Stomach (tissue), 9 donors: ENCODE measurements around the gene AUTS2. TPM values are rescaled to one million over a fixed set of nuclear protein-coding genes. Genes with fewer than 3 reads are reported as not detected.

Source experiments
- DNase-seq, 2 donors: peaks; one replicate each; pipeline versions ENCODE4 v3.0.0 to v3.0.0-alpha.2; 2013 to 2019
- H3K27ac ChIP-seq, 5 donors: fragments of 200-600 bp in 4 of 5; sonication (generic) in 4 of 5; one replicate each; pipeline ENCODE4 v1.5.1; 2013 to 2019; ENCODE audit warnings: mild to moderate bottlenecking in 1 of 5, moderate library complexity in 1 of 5
- H3K27me3 ChIP-seq, 3 donors: fragments of 200-600 bp; sonication (generic); one replicate each; pipeline ENCODE4 v1.5.1; 2017 to 2019; ENCODE audit warnings: mixed run types in 1 of 3
- H3K36me3 ChIP-seq, 4 donors: fragments of 200-600 bp; sonication (generic); 1 replicate in 3 of 4; 2 replicates in 1 of 4; pipeline ENCODE4 v1.5.1; 2016 to 2019
- H3K4me1 ChIP-seq, 4 donors: fragments of 200-600 bp; sonication (generic); one replicate each; pipeline ENCODE4 v1.5.1; 2016 to 2019
- H3K4me3 ChIP-seq, 4 donors: fragments of 200-600 bp; sonication (generic) in 3 of 4; one replicate each; pipeline ENCODE4 v1.5.1; 2016 to 2019; ENCODE audit warnings: mild to moderate bottlenecking in 1 of 4
- H3K9me3 ChIP-seq, 4 donors: fragments of 200-600 bp; sonication (generic); one replicate each; pipeline ENCODE4 v1.5.1; 2016 to 2019
- CTCF ChIP-seq, 7 experiments: fragments of 450-650 bp in 4 of 7; fragments of 200-600 bp in 3 of 7; sonication (generic) in 3 of 7; IDR thresholded peaks; one replicate each; pipeline ENCODE4 v1.5.1; 2016 to 2019; ENCODE audit warnings: antibody characterized with exemption in 7 of 7, control low read depth in 2 of 7, mild to moderate bottlenecking in 1 of 7
- EP300 ChIP-seq: sonication (generic); formaldehyde crosslinking; IDR thresholded peaks from one replicate; pipeline ENCODE4 v1.6.1; 2017; ENCODE audit warnings: antibody characterized with exemption
- POLR2A ChIP-seq, 4 donors: fragments of 450-650 bp; IDR thresholded peaks; one replicate each; pipeline ENCODE4 v1.6.1; 2016; ENCODE audit warnings: antibody characterized with exemption in 4 of 4, control low read depth in 2 of 4, mild to moderate bottlenecking in 1 of 4, moderate library complexity in 1 of 4
- POLR2AphosphoS5 ChIP-seq, 3 donors: sonication (generic); formaldehyde crosslinking; IDR thresholded peaks; one replicate each; pipeline ENCODE4 v1.6.1; 2016; ENCODE audit warnings: antibody characterized with exemption in 3 of 3
- WGBS, 5 donors: extraction: QIAGEN DNeasy Blood & Tissue Kit in 3 of 5; methylation state at CpG; one replicate each; pipeline versions ENCODE4 v1.1.5 to v1.1.7; 2013 to 2018; 5-methylcytosine and 5-hydroxymethylcytosine counted together
- intact Hi-C: fragments of 100-400 bp; cut with DNase I; formaldehyde crosslinking; loops from one replicate; pipeline ENCODE4 v1.15.1; 2023; ENCODE audit warnings: low total_unique reads
- polyA plus RNA-seq, 3 donors: library from polyadenylated mRNA; stranded (reverse); fragments of 200-250 nt; gene quantifications; one replicate each; pipeline ENCODE4 v1.2.3, GENCODE V29; 2013
- total RNA-seq, 5 donors: library from RNA; depleted of rRNA; stranded (reverse); fragments of >200 nt; gene quantifications; one replicate each; pipeline versions ENCODE4 v1.1.0 to v1.2.3, GENCODE V29; 2014 to 2016
- donor health status: healthy with polysubstance abuse.
- donor health status: Bipolar disorder and iron deficiency.
- donor health status: healthy.

The AUTS2 gene
- total and polyA plus RNA-seq, 8 donors, result 3.8 to 90.3 (median 38.1) TPM

GRCh38 chr7:70402069-70402468 lies 803.8 kb downstream of the AUTS2 start:
- H3K27ac ChIP-seq, result no peak overlapping the region
- intact Hi-C loops, result no loop called here
- no peaks in the 10 kb centered on the region for H3K9me3 ChIP-seq
- no peaks in the 10 kb centered on the region for H3K27me3 ChIP-seq
- DNase-seq, result no peak
- no peaks in the 10 kb centered on the region for H3K36me3 ChIP-seq
- no peaks in the 10 kb centered on the region for H3K4me1 ChIP-seq
- no peak overlapping the region for H3K4me3 ChIP-seq
- WGBS, 5 donors, result 92 to 97% (median 94%) methylated on average over 3 of the region's 3 CpGs
- TF ChIP-seq EP300 (no peak), CTCF (IDR thresholded peaks at IDR 0.05) (no peak), POLR2AphosphoS5 (IDR thresholded peaks at IDR 0.05) (no peak), POLR2A (IDR thresholded peaks at IDR 0.05) (no peak)

GRCh38 chr7:70405241-70405640 lies 807.0 kb downstream of the AUTS2 start:
- no peaks in the 10 kb centered on the region for H3K4me1 ChIP-seq
- no peak for TF ChIP-seq CTCF (IDR thresholded peaks at IDR 0.05)
- TF ChIP-seq EP300, result no peak
- no peak for TF ChIP-seq POLR2AphosphoS5 (IDR thresholded peaks at IDR 0.05)
- no peak overlapping the region for H3K4me3 ChIP-seq
- H3K36me3 ChIP-seq, result no peaks in the 10 kb centered on the region
- no peak for DNase-seq
- no peaks in the 10 kb centered on the region for H3K9me3 ChIP-seq
- H3K27me3 ChIP-seq, result no peaks in the 10 kb centered on the region
- no peak overlapping the region for H3K27ac ChIP-seq
- intact Hi-C loops, result no loop called here
- WGBS, 5 donors, result 79 to 89% (median 86%) methylated on average over 5 of the region's 5 CpGs

- H3K27me3 ChIP-seq, result no peaks in the 10 kb centered on the region
- intact Hi-C loops, result no loop called here
- TF ChIP-seq CTCF (IDR thresholded peaks at IDR 0.05) (no peak), EP300 (no peak), POLR2A (IDR thresholded peaks at IDR 0.05) (no peak), POLR2AphosphoS5 (IDR thresholded peaks at IDR 0.05) (no peak)
- no peaks in the 10 kb centered on the region for H3K36me3 ChIP-seq
- DNase-seq, result no peak
- 85 to 93% (median 90%) methylated on average over 12 of the region's 12 CpGs for WGBS, 5 donors
- H3K27ac ChIP-seq, result no peak overlapping the region
- no peak overlapping the region for H3K4me3 ChIP-seq
- no peaks in the 10 kb centered on the region for H3K9me3 ChIP-seq
- no peaks in the 10 kb centered on the region for H3K4me1 ChIP-seq
These were observed 808.1 kb downstream of the AUTS2 start for GRCh38 chr7:70406186-70406949.

- TF ChIP-seq POLR2AphosphoS5 (IDR thresholded peaks at IDR 0.05) (no peak), EP300 (no peak), CTCF (IDR thresholded peaks at IDR 0.05) (no peak), POLR2A (IDR thresholded peaks at IDR 0.05) (no peak)
- Histone ChIP-seq H3K4me1 (no peaks in the 10 kb centered on the region), H3K36me3 (no peaks in the 10 kb centered on the region), H3K27ac (no peak overlapping the region), H3K9me3 (no peaks in the 10 kb centered on the region), H3K4me3 (no peak overlapping the region), H3K27me3 (no peaks in the 10 kb centered on the region)
- DNase-seq, result no peak
- 93 to 98% (median 94%) methylated on average over 4 of the region's 4 CpGs for WGBS, 5 donors
- intact Hi-C loops, result no loop called here
These were observed 808.6 kb downstream of the AUTS2 start for GRCh38 chr7:70406950-70407209.
